ENCODE data around the gene POU2F2.
"Not testable (repeated sequence)": the region's sequence is repeated elsewhere in the genome, so short reads cannot be mapped to it uniquely, and the experiment has no call there.

POU2F2 gene

GRCh38 chr19:42100241-42100640 is 32.0 kb downstream of the POU2F2 start:
- not testable (repeated sequence) for DNase-seq (ENCODE audit: low read depth in 2 of 2)

GRCh38 chr19:42099336-42099925 is 32.8 kb downstream of the POU2F2 start:
- no peak for DNase-seq (ENCODE audit: low read depth in 2 of 2)

DNA sequence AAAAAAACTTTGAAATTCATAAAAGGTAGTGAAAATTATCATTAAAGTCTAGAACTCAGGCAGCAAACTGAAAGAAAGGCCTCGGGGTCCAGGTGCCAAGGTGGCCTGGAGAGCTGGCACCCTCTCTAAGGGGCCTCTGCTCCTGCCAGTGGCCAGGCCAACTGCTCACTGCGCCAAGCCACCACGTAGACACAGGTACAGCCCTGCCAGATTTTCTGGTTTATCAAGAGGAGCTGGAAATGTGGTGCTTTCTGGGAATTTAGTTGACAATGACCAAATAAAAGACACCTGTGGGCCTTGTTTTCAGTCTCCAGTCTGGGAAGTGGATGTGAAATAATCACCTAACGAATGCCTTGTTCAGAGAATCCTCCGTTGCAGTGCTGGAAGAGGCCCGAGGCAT is 33.5 kb downstream of the POU2F2 start:
- DNase-seq (ENCODE audit: low read depth in 2 of 2) = no peak

GRCh38 chr19:42097461-42097860 is 34.8 kb downstream of the POU2F2 start:
- DNase-seq (ENCODE audit: low read depth in 2 of 2) = no peak

GRCh38 chr19:42096255-42096837 is 35.9 kb downstream of the POU2F2 start:
- no peak for DNase-seq (ENCODE audit: low read depth in 2 of 2)

- no peak for DNase-seq (ENCODE audit: low read depth in 2 of 2)
Observed at GRCh38 chr19:42095814-42096230, 36.4 kb downstream of the POU2F2 start.

DNA sequence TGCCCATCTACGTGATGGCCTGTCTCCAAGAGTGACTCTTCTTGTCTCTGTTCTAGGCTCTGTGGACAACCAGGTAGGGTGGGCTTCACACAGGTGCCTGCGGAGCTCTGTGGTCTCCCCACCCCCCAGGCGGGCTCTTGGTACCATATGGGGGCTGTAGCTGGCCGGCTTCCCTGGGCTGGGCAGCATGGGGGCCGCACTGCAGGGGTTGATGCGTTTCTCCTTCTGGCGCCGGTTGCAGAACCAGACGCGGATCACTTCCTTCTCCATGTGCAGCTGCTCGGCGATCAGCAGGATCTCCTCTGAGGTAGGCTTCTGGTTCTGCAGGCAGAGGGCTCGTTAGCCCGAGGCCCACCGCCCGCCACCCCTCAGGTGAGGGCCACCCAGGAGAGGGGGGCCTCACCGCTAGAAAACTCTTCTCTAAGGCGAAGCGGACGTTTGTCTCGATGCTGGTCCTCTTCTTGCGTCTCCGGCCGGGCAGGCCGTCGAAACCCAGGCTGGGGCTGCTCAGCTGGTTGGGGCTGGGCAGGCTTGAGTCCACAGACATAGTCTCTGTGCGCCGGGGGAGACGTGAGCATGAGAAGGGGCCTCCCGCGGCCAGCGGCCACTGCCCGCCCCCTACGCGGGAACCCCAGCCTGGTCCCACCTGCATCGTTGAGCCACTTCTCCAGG is 37.0 kb downstream of the POU2F2 start:
- DNase-seq (ENCODE audit: low read depth in 2 of 2) = no peak

DNA sequence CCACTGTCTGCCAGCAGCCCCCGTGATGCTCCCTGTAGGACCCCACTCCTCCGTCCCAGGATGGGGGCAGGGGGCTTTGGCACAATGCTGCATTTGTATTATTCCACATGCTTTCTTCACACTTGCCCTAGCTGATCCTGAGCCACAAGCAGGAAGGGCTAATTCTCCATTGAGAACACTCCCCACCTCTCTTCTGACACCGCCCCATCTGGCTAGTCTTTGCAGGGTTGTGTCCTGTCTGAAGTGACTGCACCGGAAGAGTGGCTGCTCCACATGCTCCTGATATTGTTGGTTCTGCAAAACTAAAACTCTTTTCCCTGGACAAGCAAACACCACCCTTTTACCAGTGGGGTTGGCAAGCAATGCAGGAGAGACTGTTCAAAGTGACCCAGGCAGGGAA is 38.3 kb downstream of the POU2F2 start:
- DNase-seq (ENCODE audit: low read depth in 2 of 2) = no peak

DNA sequence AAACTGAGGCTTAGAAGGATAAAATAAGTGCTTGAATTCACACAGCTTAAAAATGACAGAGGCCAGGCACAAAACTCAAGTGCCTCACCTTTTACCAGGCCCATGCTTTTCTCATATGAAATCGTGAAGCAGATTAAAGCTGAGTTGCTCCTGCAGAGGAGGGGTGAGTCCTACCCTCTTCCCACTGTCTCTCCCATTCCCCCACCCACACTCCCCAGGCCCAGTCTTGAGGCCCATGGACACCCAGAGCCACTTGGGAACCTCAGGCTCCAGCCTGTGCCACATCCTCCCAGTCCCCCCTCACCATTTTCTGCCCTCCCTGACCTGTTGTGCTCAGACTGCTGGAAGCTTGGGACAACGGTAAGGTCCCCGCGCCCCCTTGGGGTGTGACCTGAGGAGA is 38.7 kb downstream of the POU2F2 start:
- no peak for DNase-seq (ENCODE audit: low read depth in 2 of 2)

DNA sequence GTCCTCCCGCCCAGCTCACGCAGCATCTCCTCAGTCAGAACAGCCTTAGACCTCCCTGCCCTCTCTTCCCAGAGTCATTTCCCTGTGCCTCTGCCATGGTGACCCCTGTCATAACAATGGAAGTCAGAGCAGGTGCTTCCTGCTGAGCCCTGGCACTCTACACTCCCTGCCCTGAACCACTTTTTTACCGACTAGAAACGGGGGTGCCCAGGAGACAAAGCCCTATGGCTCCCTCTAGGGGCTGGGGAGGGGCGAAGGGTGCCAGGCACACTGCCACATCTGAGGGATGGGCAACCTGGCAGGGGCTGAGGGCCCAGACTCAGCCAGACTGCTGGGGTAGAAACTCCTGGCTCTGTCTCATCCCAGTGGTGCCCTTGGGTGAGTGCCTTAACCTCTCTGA is 39.9 kb downstream of the POU2F2 start:
- no peak for DNase-seq (ENCODE audit: low read depth in 2 of 2)

DNA sequence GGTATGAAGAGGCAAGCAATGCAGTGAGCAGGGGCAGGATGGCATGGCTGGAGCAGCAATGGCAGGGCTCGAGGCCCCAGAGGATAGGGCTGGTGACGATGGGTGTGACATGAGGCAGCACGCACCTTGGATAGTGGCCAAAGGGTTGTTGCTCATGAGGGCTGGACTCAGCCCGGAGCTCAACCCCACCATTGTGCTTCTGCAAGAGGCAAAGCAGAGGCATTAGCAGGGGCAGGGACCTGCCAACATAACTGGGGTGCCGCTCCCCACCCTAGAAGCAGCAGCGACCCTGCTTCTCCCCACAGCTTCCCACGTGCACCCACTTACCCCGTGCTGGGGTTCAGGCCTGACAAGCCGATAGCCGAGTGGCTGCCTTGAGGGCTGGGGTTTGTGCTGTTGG is 40.5 kb downstream of the POU2F2 start:
- DNase-seq (ENCODE audit: low read depth in 2 of 2) = no peak

- DNase-seq (ENCODE audit: low read depth in 2 of 2) = no peak
Observed at GRCh38 chr19:42091300-42091699, 40.9 kb downstream of the POU2F2 start.

GRCh38 chr19:42090672-42091071 is 41.6 kb downstream of the POU2F2 start:
- no peak for DNase-seq (ENCODE audit: low read depth in 2 of 2)

- no peak for DNase-seq (ENCODE audit: low read depth in 2 of 2)
Observed at GRCh38 chr19:42089772-42090171, 42.5 kb downstream of the POU2F2 start.

DNA sequence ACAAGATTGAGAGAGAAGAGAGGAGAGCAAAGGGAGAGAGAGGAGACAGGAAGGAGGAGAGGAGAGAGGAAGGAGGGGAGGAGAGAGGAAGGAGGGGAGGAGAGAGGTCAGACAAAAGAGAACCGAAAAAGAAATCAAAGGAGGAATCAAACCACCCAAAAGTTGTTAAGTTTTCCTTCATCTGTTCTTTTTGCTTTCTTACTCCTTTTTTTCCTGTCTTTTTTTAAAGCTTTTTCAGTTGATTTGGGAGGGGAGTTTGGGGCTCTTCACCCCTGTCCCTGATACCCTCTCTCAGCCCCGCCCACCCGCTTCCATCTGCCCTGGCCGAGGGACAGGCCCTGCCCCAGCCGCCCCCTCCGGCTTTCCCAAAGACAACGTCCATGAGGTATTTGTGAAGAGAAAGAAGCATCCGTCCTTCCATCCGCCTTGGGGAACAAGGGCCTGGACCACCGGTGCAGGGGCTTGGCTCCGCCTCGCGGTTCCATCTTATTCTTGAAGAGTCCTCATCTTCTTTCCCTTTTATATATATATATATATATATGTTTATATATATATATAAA is 43.0 kb downstream of the POU2F2 start:
- no peak for DNase-seq (ENCODE audit: low read depth in 2 of 2)

GRCh38 chr19:42088471-42089190 is 43.6 kb downstream of the POU2F2 start:
- DNase-seq (ENCODE audit: low read depth in 2 of 2) = no peak

- no peak for DNase-seq (ENCODE audit: low read depth in 2 of 2)
Observed at GRCh38 chr19:42086770-42087550, 45.3 kb downstream of the POU2F2 start.

GRCh38 chr19:42086188-42086736 is 46.0 kb downstream of the POU2F2 start:
- DNase-seq (ENCODE audit: low read depth in 2 of 2) = no peak

DNA sequence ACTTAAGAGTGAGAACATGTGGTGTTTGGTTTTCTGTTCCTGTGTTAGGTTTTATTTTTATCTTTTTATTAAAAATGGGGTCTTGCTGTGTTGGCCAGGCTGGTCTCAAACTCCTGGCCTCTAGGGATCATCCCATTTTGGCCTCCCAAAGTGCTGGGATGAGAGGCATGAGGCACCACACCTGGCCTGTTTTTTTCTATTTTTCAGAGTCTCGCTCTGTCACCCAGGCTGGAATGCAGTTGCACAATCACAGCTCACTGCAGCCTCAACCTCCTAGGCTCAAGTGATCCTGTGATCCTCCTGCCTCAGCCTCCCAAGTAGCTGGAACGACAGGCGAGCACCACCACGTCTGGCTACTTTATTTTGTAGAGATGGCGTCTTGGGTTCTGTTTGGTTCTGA is 48.7 kb downstream of the POU2F2 start:
- no peak for DNase-seq (ENCODE audit: low read depth in 2 of 2)

DNA sequence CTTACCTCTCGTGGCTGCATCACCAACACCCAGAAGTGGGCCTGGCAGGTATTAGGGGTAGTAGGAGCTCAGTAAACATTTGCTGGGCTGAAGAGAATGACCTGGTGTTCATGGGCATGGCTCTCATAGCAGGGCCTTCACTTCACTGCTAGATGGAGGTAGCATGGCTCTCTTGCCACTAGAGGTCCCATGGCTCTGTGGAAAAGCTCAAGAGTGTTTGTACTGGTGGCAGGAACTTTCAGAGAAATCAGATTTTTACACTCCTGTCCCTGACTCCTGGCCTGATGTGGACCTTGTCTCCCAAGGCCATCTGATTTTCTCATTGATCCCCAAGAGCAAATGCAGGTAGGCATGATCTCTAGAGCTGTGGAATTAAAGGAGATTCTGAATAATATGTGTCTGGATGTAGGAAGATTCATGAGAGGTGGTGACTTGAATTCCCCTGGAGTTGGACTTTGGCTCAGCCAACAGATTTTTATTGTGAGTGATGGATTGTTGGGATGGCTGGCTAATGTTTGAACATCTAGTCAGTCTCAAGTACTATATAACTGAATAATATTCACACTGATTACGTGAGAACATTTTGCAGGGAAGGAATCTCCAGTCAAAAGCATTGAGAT is 50.6 kb downstream of the POU2F2 start:
- no peak for DNase-seq (ENCODE audit: low read depth in 2 of 2)

Measured in activated CD8-positive, alpha-beta memory T cell treated with anti-CD3 and anti-CD28 coated beads for 4 hours (primary cell).